IPS-NIHi7 (cell line): ENCODE measurements around the gene GBE1.
"Not testable (repeated sequence)": the region's sequence is repeated elsewhere in the genome, so short reads cannot be mapped to it uniquely, and the experiment has no call there.

ENCODE experiments used
- DNase-seq: peaks from one replicate; pipeline ENCODE4 v3.0.0; 2012; ENCODE audit warnings: mixed read lengths; ENCODE audit errors: extremely low spot score

Gene GBE1

GRCh38 chr3:81753416-81754027 is 7.9 kb downstream of the GBE1 start:
- DNase-seq = no peak

GRCh38 chr3:81752604-81753003 is 8.8 kb downstream of the GBE1 start:
- DNase-seq = no peak

GRCh38 chr3:81749265-81749664 is 12.2 kb downstream of the GBE1 start:
- no peak for DNase-seq

- not testable (repeated sequence) for DNase-seq
These were observed 14.2 kb downstream of the GBE1 start for GRCh38 chr3:81747280-81747679.

- DNase-seq = peak; percentile 23
These were observed 17.1 kb downstream of the GBE1 start for GRCh38 chr3:81744366-81744765.

GRCh38 chr3:81743096-81744025 is 18.1 kb downstream of the GBE1 start:
- no peak for DNase-seq

- DNase-seq = no peak
These were observed 18.9 kb downstream of the GBE1 start for GRCh38 chr3:81742581-81742980.

GRCh38 chr3:81741216-81741615 is 20.2 kb downstream of the GBE1 start:
- DNase-seq = no peak

- DNase-seq = no peak
These were observed 20.7 kb downstream of the GBE1 start for GRCh38 chr3:81740731-81741130.

GRCh38 chr3:81735334-81735733 is 26.1 kb downstream of the GBE1 start:
- DNase-seq = no peak

GRCh38 chr3:81734742-81735141 is 26.7 kb downstream of the GBE1 start:
- DNase-seq = no peak

- no peak for DNase-seq
These were observed 28.8 kb downstream of the GBE1 start for GRCh38 chr3:81732642-81733041.

- DNase-seq = no peak
These were observed 32.5 kb downstream of the GBE1 start for GRCh38 chr3:81728766-81729544.

- no peak for DNase-seq
These were observed 34.7 kb downstream of the GBE1 start for GRCh38 chr3:81726735-81727134.

GRCh38 chr3:81726132-81726531 is 35.3 kb downstream of the GBE1 start:
- DNase-seq = no peak

- no peak for DNase-seq
These were observed 37.6 kb downstream of the GBE1 start for GRCh38 chr3:81723732-81724313.

GRCh38 chr3:81718311-81718710 is 43.1 kb downstream of the GBE1 start:
- no peak for DNase-seq

GRCh38 chr3:81716870-81717509 is 44.5 kb downstream of the GBE1 start:
- no peak for DNase-seq

GRCh38 chr3:81713031-81713430 is 48.4 kb downstream of the GBE1 start:
- no peak for DNase-seq

GRCh38 chr3:81709606-81710005 is 51.8 kb downstream of the GBE1 start:
- DNase-seq = no peak

GRCh38 chr3:81707996-81708395 is 53.4 kb downstream of the GBE1 start:
- DNase-seq = no peak

- DNase-seq = no peak
These were observed 59.3 kb downstream of the GBE1 start for GRCh38 chr3:81702126-81702525.
